ENCODE data around the gene SPINK2. TPM values are rescaled to one million over a fixed set of nuclear protein-coding genes. Genes with fewer than 3 reads are reported as not detected.

Gene SPINK2
- total RNA-seq, 2 donors from 2014 or later, result 0.47 to 3.2 TPM

DNA sequence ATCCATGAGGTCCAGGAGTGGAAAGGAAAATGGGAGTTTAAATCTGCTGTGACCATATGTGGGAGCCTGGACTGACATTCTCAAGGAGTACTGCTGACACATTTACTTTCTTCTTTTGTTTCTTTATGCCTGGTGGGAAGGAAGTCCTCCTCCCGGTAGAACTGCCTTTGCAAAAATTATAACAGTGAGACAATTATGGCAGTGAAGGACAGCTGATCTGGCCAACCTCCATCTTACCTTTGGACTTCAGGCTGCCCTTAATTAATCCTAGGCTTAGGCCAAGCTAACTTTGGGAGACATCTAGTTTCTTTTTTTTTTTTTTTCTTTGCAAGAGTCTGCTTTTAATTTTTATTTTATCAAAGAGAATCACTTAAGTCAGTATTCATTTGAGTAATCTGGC is 61.3 kb downstream of the SPINK2 start:
- intact Hi-C loops (cut with DNase I), result no loop called here
- DNase-seq (no peak), ATAC-seq (no peak)

Other genes starting within 250 kb of the SPINK2 start
- gene HOPX, start 140.4 kb downstream of the SPINK2 start, total RNA-seq, result 10 to 100 TPM in 1 of 2 donors, 1 to 10 TPM in 1; 9.6 to 17.1 TPM
- gene REST, start 86.2 kb upstream of the SPINK2 start, total RNA-seq, result 10 to 100 TPM; 26.2 to 27.9 TPM
- gene NOA1, start 155.9 kb upstream of the SPINK2 start, total RNA-seq, result 1 to 10 TPM; 8.8 to 9.2 TPM
- 10 to 100 TPM; 67.0 to 78.4 TPM for gene POLR2B, start 157.2 kb upstream of the SPINK2 start, total RNA-seq

All from left cardiac atrium (tissue), 4 donors.